Epidermal melanocyte (primary cell): ENCODE results near the gene ACP6.
A peak's percentile ranks its signal among the peaks of the same experiment; 100 is the strongest.

Experiments
- DNase-seq: peaks from one replicate; pipeline ENCODE4 v3.0.0; 2011; ENCODE audit warnings: low spot score; ENCODE audit not compliant: insufficient read length

ACP6 gene

GRCh38 chr1:147651466-147651865 lies 18.9 kb downstream of the ACP6 start:
- DNase-seq: no peak

- no peak for DNase-seq
Observed at GRCh38 chr1:147648933-147649332, 21.4 kb downstream of the ACP6 start.

DNA sequence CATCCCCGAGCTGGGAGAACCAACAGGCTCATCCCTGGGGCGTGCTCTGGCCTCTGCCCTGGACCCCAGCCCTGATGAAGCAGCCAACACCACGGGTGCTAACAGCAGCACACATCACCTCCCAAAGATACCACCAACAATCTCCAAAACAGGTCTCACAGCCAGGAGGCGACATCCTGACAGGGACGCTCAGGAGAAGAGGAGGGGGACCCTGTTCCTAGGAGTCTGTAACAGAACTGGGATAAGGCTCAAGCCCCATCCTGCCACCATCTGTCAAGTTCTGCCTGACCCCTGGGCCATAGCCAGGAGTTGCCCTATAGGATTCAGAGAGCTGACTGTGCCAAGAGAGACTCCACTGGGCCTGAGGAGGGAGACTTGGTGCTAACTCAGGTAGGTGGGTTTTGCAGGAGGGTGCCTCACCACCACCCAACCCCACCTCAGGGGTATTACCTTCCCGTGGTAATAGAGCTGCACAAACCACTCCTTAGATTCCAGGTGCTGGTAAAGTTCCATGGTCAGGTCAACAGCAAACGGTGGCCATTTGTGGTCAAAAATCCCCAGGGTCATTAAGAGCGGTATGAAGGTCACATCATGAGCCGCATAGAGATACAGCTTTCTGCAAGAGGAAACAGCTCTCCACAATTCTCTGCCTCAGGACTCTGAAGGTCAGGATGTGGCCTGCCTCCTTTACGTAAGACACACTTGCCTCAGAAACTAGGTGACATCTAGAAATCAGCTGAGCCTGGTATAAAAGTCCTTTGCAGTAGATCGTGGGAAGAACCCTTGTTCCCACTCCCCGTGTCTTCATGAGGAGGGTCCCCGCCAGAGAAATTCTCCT lies 22.3 kb downstream of the ACP6 start:
- DNase-seq: no peak

DNA sequence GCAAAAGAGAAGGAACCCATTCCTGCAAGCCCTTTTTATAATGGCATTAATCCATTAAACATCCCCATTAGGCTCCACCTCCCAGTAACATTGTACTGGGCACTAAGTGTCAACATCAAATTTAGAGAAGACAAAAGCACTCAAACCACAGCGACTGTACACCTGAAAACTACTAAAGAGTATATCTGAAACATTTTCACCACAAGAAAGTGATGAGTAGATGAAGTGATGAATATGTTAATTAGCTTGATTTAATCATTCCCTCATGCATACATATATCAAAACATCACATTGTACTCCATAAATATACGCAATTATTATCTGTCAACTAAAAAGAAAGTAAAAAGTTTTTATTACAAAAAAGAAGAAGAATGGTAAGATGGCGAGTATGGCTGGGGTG lies 26.4 kb downstream of the ACP6 start:
- no peak for DNase-seq

DNA sequence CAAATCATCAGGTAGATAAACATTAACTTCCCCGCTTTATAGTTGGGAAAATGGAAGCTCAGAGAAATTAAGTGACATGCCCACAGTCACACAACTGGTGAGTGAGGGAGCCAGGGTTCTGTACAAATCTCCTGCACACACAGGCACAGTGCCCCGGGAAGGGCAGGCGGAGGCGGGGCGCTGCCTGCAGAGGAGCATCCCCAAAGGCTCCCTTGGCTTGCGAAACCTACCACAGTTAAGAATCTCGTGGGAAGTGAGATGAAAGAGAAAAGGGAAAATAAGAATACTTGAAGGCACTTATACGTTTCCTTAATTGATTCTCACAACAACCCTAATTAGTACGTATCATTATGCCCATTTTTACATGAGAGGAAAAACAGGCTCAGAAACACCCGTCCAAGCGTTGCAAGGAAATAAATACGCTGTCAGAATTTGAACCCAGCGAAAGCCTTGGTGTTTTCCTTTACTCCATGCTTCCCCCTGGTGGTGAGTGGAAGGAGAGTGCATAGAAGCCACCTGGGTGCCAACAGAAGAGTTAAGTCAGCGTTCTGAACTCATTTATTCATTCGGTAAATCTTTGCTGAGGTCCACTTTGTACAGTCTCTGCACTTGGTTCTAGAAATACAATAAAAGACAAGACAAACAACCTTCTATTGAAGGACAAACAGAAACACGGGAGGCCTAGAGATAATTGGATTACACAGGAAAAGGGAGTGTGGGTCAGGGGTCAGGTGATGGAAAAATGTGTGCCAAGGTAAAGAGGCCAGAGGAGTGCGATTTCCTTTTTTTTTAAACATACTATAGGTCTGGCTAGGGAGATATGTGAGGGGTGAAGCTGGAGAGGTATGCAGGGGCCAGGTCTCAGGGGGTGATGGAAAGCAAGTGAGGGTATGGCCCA lies 28.4 kb downstream of the ACP6 start:
- DNase-seq: no peak

- DNase-seq: no peak
Observed at GRCh38 chr1:147641291-147641690, 29.0 kb downstream of the ACP6 start.

DNA sequence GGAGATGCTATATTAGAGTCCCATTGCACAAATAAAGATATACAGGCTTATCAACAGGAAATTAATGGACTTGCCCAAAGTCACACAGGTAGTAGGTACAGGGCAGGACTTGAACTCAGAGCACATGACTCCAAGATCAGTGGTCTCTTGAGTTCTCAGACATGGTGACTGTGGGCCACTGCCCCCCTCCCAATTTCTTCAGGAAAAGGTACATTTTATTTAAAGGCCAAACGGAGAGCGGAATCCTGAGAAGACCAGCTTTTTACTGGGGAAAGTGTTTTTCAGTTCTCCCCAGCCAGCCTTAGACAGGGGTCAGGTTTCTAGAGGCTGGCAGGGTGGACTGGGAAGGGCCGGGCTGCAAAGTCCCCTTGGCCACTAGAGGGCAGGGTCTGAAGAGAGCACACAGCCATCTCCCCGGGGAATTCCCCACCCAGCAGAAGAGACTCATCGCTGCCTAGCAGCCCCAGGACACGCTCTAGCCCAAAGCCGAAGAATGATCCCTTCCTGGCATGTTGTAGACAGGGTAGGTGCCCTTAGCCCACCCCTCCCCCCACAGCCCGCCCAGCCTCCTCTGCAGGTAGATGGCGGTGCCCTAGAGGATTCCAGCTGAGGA lies 29.7 kb downstream of the ACP6 start:
- DNase-seq: peak; percentile 65

- no peak for DNase-seq
Observed at GRCh38 chr1:147636314-147636713, 34.0 kb downstream of the ACP6 start.

DNA sequence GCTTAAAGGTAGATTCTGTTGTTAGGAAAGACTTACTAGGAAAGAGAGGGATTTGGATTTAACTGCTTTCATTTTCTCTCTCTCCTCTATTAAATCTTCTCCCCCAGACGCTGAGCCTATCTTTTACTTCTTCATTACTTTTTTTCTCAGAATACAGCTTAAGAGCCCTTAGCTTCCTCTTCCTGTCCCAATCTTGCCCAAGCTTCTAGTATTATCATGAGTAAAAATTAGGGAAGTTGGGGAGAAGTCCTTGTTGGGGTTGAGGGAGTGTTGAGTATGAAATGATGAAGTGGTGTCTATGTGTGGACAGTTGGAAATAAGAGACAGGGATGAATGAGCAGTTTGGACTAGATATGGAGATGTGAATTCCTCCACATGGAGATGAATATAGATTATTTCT lies 35.0 kb downstream of the ACP6 start:
- DNase-seq: no peak

DNA sequence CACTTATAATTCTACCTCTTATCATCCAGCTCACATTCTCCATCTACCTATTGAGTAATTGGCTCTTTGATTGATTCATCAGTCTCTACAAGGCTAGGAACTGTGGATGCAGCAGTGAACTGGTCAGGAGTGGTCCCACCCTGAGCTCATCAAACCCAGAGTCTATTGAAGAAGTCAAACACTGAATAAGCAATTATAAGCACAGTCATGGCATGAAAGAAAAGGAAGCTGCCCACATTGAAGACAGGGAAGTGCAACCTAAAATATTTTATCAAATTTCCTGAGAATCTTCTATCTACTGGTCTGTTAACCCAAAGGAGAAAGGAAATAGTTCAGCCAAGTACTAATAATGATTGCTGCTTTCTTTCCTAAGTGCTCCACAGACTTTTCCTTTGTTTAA lies 35.7 kb downstream of the ACP6 start:
- no peak for DNase-seq

DNA sequence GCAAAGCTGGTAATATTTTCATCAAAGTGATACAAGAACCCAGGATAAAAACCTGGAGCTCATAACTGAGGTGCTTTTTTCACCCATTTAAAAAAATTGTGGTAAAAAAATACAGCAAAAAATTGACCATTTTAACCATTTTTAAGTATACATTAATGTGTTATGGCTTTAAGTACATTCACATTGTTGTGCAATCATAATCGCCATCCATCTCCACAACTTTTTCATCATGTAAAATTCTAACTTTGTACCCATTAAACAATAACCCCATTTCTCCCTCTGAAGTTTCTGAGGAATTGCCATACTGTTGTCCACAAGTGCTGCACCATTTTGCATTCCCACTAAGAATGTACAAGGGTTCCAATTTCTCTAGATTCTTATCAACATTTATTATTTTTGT lies 36.6 kb downstream of the ACP6 start:
- DNase-seq: no peak

DNA sequence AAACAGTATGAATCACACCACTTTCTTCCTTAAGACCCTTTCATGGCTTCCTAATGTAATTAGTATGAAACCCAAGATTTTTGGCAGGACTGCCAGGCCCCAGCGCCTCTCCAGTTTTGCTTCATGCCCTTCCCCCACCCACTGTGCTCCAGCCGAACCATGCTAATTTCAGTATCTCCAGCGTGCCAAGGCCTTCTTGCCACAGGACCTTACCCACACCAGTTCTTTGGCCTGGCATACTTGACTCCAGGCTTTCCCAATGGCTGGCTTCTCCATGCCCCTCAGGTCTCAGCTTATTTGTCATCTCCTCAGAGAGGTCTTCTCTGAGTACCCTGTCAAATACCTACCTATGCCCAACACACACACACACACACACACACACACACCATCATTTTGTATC lies 38.5 kb downstream of the ACP6 start:
- no peak for DNase-seq

- no peak for DNase-seq
Observed at GRCh38 chr1:147630447-147630846, 39.9 kb downstream of the ACP6 start.

- no peak for DNase-seq
Observed at GRCh38 chr1:147630022-147630421, 40.3 kb downstream of the ACP6 start.

DNA sequence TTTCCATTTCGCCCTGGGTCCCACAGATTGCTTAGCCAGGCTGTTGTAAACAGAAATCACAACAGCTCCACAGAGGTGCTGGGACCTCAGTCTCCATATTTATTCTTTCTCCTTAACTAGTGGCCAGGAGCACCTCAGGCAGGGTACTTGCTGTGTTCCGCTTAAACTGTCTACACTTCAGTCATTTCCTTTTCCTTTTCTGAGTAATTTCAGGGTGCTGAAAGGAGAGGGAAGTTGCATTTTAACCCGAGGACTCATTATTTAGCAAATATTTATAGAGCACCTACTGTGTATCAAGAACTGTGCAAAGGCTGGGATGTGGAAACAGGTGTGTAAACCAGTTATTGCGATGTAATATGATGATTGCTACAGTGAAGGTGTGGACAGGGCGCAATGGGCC lies 41.9 kb downstream of the ACP6 start:
- DNase-seq: no peak

GRCh38 chr1:147627435-147628110 lies 42.8 kb downstream of the ACP6 start:
- DNase-seq: peak; percentile 68

GRCh38 chr1:147626739-147627138 lies 43.6 kb downstream of the ACP6 start:
- no peak for DNase-seq

- DNase-seq: no peak
Observed at GRCh38 chr1:147626291-147626690, 44.0 kb downstream of the ACP6 start.

- no peak for DNase-seq
Observed at GRCh38 chr1:147625362-147625995, 44.8 kb downstream of the ACP6 start.

DNA sequence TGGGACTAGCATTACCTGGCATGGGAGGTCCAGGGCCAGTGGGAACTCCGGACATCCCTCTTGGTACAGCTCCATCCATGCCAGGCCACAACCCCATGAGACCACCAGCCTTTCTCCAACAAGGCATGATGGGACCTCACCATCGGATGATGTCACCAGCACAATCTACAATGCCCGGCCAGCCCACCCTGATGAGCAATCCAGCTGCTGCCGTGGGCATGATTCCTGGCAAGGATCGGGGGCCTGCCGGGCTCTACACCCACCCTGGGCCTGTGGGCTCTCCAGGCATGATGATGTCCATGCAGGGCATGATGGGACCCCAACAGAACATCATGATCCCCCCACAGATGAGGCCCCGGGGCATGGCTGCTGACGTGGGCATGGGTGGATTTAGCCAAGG lies 45.8 kb downstream of the ACP6 start:
- no peak for DNase-seq

GRCh38 chr1:147624011-147624410 lies 46.3 kb downstream of the ACP6 start:
- no peak for DNase-seq
